Breast epithelium (tissue), 3 donors: ENCODE data around the gene KLHL36.

ENCODE experiments used
- POLR2A ChIP-seq: fragments of 450-650 bp; IDR thresholded peaks from one replicate; pipeline ENCODE4 v1.6.1; 2016; ENCODE audit warnings: antibody characterized with exemption, mild to moderate bottlenecking, moderate library complexity
- POLR2AphosphoS5 ChIP-seq, 3 donors: sonication (generic); formaldehyde crosslinking; IDR thresholded peaks; one replicate each; pipeline ENCODE4 v1.6.1; 2017; ENCODE audit warnings: antibody characterized with exemption in 3 of 3
- TF ChIP-seq, protein P1 (sequence below), 3 donors: fragments of 450-650 bp; IDR thresholded peaks; one replicate each; pipeline ENCODE4 v1.5.1; 2016 to 2017; ENCODE audit warnings: antibody characterized with exemption in 3 of 3, mild to moderate bottlenecking in 3 of 3, moderate library complexity in 3 of 3

DNA sequence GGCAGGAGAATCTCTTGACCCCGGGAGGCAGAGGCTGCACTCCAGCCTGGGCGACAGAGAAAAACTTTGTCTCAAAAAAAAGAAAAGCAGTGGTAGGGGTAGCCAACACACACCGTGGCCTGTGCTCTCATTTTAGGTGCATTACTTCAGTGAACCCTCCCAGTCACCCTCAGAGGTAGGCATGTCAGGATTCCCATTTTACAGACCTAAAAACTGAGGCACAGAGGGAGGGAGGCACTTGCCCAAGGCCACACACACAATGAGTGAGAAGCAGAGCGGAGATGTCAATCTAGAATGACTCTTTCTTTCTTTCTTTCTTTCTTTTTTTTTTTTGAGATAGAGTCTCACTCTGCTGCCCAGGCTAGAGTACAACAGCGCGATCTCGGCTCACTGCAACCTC, 35.6 kb upstream of the KLHL36 start:
- TF ChIP-seq, protein P1, sequence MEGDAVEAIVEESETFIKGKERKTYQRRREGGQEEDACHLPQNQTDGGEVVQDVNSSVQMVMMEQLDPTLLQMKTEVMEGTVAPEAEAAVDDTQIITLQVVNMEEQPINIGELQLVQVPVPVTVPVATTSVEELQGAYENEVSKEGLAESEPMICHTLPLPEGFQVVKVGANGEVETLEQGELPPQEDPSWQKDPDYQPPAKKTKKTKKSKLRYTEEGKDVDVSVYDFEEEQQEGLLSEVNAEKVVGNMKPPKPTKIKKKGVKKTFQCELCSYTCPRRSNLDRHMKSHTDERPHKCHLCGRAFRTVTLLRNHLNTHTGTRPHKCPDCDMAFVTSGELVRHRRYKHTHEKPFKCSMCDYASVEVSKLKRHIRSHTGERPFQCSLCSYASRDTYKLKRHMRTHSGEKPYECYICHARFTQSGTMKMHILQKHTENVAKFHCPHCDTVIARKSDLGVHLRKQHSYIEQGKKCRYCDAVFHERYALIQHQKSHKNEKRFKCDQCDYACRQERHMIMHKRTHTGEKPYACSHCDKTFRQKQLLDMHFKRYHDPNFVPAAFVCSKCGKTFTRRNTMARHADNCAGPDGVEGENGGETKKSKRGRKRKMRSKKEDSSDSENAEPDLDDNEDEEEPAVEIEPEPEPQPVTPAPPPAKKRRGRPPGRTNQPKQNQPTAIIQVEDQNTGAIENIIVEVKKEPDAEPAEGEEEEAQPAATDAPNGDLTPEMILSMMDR (IDR thresholded peaks at IDR 0.05), result no peak
- no peak for TF ChIP-seq POLR2AphosphoS5 (IDR thresholded peaks at IDR 0.05)
- no peak for TF ChIP-seq POLR2A
